GM21423 (cell line): Measurements from ENCODE around the gene DTNBP1.

Experiments used
- ATAC-seq: cut with Tn5 transposase; IDR thresholded peaks from one replicate; pipeline ENCODE4 v1.9.1; 2021; ENCODE audit warnings: mild to moderate bottlenecking, moderate library complexity; ENCODE audit not compliant: unreplicated experiment

DTNBP1 gene

GRCh38 chr6:15489261-15489962, 173.4 kb downstream of the DTNBP1 start:
- no peak for ATAC-seq

GRCh38 chr6:15487262-15487661, 175.6 kb downstream of the DTNBP1 start:
- no peak for ATAC-seq

GRCh38 chr6:15485936-15486335, 176.9 kb downstream of the DTNBP1 start:
- no peak for ATAC-seq

GRCh38 chr6:15484821-15485220, 178.0 kb downstream of the DTNBP1 start:
- no peak for ATAC-seq

- no peak for ATAC-seq
These were observed 178.7 kb downstream of the DTNBP1 start for GRCh38 chr6:15484140-15484539.

GRCh38 chr6:15483060-15483459, 179.8 kb downstream of the DTNBP1 start:
- ATAC-seq: no peak

- no peak for ATAC-seq
These were observed 181.2 kb downstream of the DTNBP1 start for GRCh38 chr6:15481390-15482291.

- no peak for ATAC-seq
These were observed 182.3 kb downstream of the DTNBP1 start for GRCh38 chr6:15480525-15480924.

GRCh38 chr6:15479761-15480160, 183.1 kb downstream of the DTNBP1 start:
- no peak for ATAC-seq

- ATAC-seq: no peak
These were observed 185.1 kb downstream of the DTNBP1 start for GRCh38 chr6:15477746-15478145.

GRCh38 chr6:15476631-15477380, 186.0 kb downstream of the DTNBP1 start:
- ATAC-seq: no peak

- no peak for ATAC-seq
These were observed 187.0 kb downstream of the DTNBP1 start for GRCh38 chr6:15475872-15476271.

GRCh38 chr6:15475261-15475660, 187.6 kb downstream of the DTNBP1 start:
- ATAC-seq: no peak

- no peak for ATAC-seq
These were observed 188.6 kb downstream of the DTNBP1 start for GRCh38 chr6:15474196-15474595.

- no peak for ATAC-seq
These were observed 189.1 kb downstream of the DTNBP1 start for GRCh38 chr6:15473741-15474161.

GRCh38 chr6:15473174-15473573, 189.7 kb downstream of the DTNBP1 start:
- ATAC-seq: no peak
